ENCODE results near the gene ARHGEF28.

DNA sequence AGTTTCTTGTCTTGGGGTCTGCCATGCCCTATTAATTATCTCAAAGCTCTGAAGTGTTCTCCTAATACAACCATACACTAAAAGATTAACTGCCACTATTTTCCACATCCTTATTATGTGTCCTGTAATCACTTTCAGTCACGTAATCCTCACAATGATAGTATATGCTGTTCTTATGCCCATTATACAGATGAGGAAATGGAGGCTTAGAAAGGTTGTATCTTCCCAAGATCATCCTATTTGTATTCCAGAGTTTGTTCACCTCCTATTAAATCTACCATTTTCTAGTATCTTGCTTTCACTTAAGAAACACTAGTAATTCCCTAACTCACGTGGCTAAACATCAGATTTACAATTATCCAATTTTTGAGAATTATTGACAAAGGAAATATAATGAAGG lies 2.9 kb upstream of the ARHGEF28 start:
- TF ChIP-seq, protein P1, sequence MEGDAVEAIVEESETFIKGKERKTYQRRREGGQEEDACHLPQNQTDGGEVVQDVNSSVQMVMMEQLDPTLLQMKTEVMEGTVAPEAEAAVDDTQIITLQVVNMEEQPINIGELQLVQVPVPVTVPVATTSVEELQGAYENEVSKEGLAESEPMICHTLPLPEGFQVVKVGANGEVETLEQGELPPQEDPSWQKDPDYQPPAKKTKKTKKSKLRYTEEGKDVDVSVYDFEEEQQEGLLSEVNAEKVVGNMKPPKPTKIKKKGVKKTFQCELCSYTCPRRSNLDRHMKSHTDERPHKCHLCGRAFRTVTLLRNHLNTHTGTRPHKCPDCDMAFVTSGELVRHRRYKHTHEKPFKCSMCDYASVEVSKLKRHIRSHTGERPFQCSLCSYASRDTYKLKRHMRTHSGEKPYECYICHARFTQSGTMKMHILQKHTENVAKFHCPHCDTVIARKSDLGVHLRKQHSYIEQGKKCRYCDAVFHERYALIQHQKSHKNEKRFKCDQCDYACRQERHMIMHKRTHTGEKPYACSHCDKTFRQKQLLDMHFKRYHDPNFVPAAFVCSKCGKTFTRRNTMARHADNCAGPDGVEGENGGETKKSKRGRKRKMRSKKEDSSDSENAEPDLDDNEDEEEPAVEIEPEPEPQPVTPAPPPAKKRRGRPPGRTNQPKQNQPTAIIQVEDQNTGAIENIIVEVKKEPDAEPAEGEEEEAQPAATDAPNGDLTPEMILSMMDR (IDR thresholded peaks at IDR 0.05; ENCODE audit: low read depth, low read length): no peak
- TF ChIP-seq, protein P2, sequence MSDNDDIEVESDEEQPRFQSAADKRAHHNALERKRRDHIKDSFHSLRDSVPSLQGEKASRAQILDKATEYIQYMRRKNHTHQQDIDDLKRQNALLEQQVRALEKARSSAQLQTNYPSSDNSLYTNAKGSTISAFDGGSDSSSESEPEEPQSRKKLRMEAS (IDR thresholded peaks at IDR 0.05; ENCODE audit: low read depth, low read length): no peak

All from NB4 (cell line).